HG02943 (cell line): ENCODE results near the gene RHCG.
"Not testable (repeated sequence)": the region's sequence is repeated elsewhere in the genome, so short reads cannot be mapped to it uniquely, and the experiment has no call there.

Experiments used
- ATAC-seq: cut with Tn5 transposase; IDR thresholded peaks from one replicate; pipeline ENCODE4 v1.9.1; 2021; ENCODE audit warnings: mild to moderate bottlenecking, low read depth, moderate library complexity; ENCODE audit not compliant: unreplicated experiment

Gene RHCG

GRCh38 chr15:89479173-89479572, 17.2 kb downstream of the RHCG start:
- no peak for ATAC-seq

- no peak for ATAC-seq
These were observed 18.8 kb downstream of the RHCG start for GRCh38 chr15:89477411-89478242.

- no peak for ATAC-seq
These were observed 20.7 kb downstream of the RHCG start for GRCh38 chr15:89475661-89476060.

- no peak for ATAC-seq
These were observed 23.6 kb downstream of the RHCG start for GRCh38 chr15:89472785-89473256.

- ATAC-seq, result no peak
These were observed 26.8 kb downstream of the RHCG start for GRCh38 chr15:89469426-89470096.

- ATAC-seq, result not testable (repeated sequence)
These were observed 27.6 kb downstream of the RHCG start for GRCh38 chr15:89468813-89469212.

- ATAC-seq, result no peak
These were observed 33.3 kb downstream of the RHCG start for GRCh38 chr15:89463113-89463512.

- ATAC-seq, result no peak
These were observed 34.0 kb downstream of the RHCG start for GRCh38 chr15:89462198-89462912.

- ATAC-seq, result no peak
These were observed 35.0 kb downstream of the RHCG start for GRCh38 chr15:89461386-89461785.

GRCh38 chr15:89460048-89460447, 36.3 kb downstream of the RHCG start:
- no peak for ATAC-seq

- ATAC-seq, result no peak
These were observed 36.9 kb downstream of the RHCG start for GRCh38 chr15:89459271-89460038.

- no peak for ATAC-seq
These were observed 37.9 kb downstream of the RHCG start for GRCh38 chr15:89458440-89458839.

GRCh38 chr15:89457086-89457485, 39.3 kb downstream of the RHCG start:
- no peak for ATAC-seq

- ATAC-seq, result no peak
These were observed 40.8 kb downstream of the RHCG start for GRCh38 chr15:89455535-89455934.

- ATAC-seq, result no peak
These were observed 44.0 kb downstream of the RHCG start for GRCh38 chr15:89452330-89452836.

- ATAC-seq, result no peak
These were observed 44.5 kb downstream of the RHCG start for GRCh38 chr15:89451846-89452245.

GRCh38 chr15:89450076-89451006, 46.0 kb downstream of the RHCG start:
- ATAC-seq, result no peak

- no peak for ATAC-seq
These were observed 47.6 kb downstream of the RHCG start for GRCh38 chr15:89448825-89449224.

GRCh38 chr15:89447676-89448075, 48.7 kb downstream of the RHCG start:
- no peak for ATAC-seq
